NCI-H2029 treated with DMSO at 0.1 percent for 48 hours (cell line): ENCODE results near the gene CDS2.

Source experiments
- DNase-seq: peaks from one replicate; lab custom pipeline; 2025; lab: John Stamatoyannopoulos, UW

Gene CDS2

GRCh38 chr20:5119435-5120184 is 7.2 kb upstream of the CDS2 start, which contains the start of gene PCNA:
Gene PCNA, minus strand, starts transcription at chr20:5119958. Its CDS starts 160 bp downstream, at chr20:5119798.
- DNase-seq, result peak; percentile 88

- peak; percentile 59 for DNase-seq
Observed at GRCh38 chr20:5120185-5120476, 6.7 kb upstream of the CDS2 start.

- DNase-seq, result no peak
Observed at GRCh38 chr20:5122873-5123260, 3.9 kb upstream of the CDS2 start.

- DNase-seq, result peak; percentile 21
Observed at GRCh38 chr20:5127204-5127858, 523 bp downstream of the CDS2 start.

- DNase-seq, result no peak
Observed at GRCh38 chr20:5127859-5128424, 1.1 kb downstream of the CDS2 start.

- DNase-seq, result no peak
Observed at GRCh38 chr20:5128886-5129285, 2.1 kb downstream of the CDS2 start.

GRCh38 chr20:5131502-5131901 is 4.7 kb downstream of the CDS2 start:
- DNase-seq, result no peak

GRCh38 chr20:5133998-5134397 is 7.2 kb downstream of the CDS2 start:
- no peak for DNase-seq

GRCh38 chr20:5135363-5136012 is 8.7 kb downstream of the CDS2 start:
- DNase-seq, result no peak

- DNase-seq, result no peak
Observed at GRCh38 chr20:5136096-5136495, 9.3 kb downstream of the CDS2 start.

- no peak for DNase-seq
Observed at GRCh38 chr20:5140195-5140594, 13.4 kb downstream of the CDS2 start.

- no peak for DNase-seq
Observed at GRCh38 chr20:5141615-5142014, 14.8 kb downstream of the CDS2 start.

- DNase-seq, result no peak
Observed at GRCh38 chr20:5143851-5144250, 17.0 kb downstream of the CDS2 start.

GRCh38 chr20:5145365-5146098 is 18.7 kb downstream of the CDS2 start:
- DNase-seq, result no peak

GRCh38 chr20:5146099-5146668 is 19.4 kb downstream of the CDS2 start:
- no peak for DNase-seq

- DNase-seq, result no peak
Observed at GRCh38 chr20:5146871-5147592, 20.2 kb downstream of the CDS2 start.

GRCh38 chr20:5148581-5148980 is 21.8 kb downstream of the CDS2 start:
- no peak for DNase-seq

GRCh38 chr20:5149892-5150225 is 23.1 kb downstream of the CDS2 start:
- DNase-seq, result no peak

GRCh38 chr20:5150226-5151076 is 23.6 kb downstream of the CDS2 start:
- no peak for DNase-seq

GRCh38 chr20:5153152-5153467 is 26.3 kb downstream of the CDS2 start:
- DNase-seq, result no peak
